HepG2 (cell line): Measurements from ENCODE around the gene AUP1. TPM values are rescaled to one million over a fixed set of nuclear protein-coding genes. Genes with fewer than 3 reads are reported as not detected.

ENCODE experiments used
- ARID2 ChIP-seq: sonication (generic); formaldehyde crosslinking; IDR thresholded peaks from 2 replicates; pipeline ENCODE4 v1.8.1; 2022; ENCODE audit warnings: mild to moderate bottlenecking, missing genetic modification reagents, borderline replicate concordance
- DMAP1 ChIP-seq: IDR thresholded peaks from 2 replicates; pipeline ENCODE4 v1.6.1; 2016
- HINFP ChIP-seq: sonication (generic); formaldehyde crosslinking; IDR thresholded peaks from 2 replicates; pipeline ENCODE4 v1.4.0; 2020; ENCODE audit warnings: low read depth, mild to moderate bottlenecking, missing genetic modification reagents
- KAT2B ChIP-seq: fragments of 150-350 bp; IDR thresholded peaks from 2 replicates; pipeline ENCODE4 v1.6.1; 2014; ENCODE audit warnings: low read depth, low read length, borderline replicate concordance
- KLF13 ChIP-seq: sonication (generic); formaldehyde crosslinking; IDR thresholded peaks from 2 replicates; pipeline ENCODE4 v1.4.0; 2020; ENCODE audit warnings: mild to moderate bottlenecking, missing genetic modification reagents
- NAIF1 ChIP-seq: sonication (generic); formaldehyde crosslinking; IDR thresholded peaks from 2 replicates; pipeline ENCODE4 v1.5.0; 2020; ENCODE audit warnings: mild to moderate bottlenecking, missing genetic modification reagents, borderline replicate concordance
- PBX3 ChIP-seq: sonication (generic); formaldehyde crosslinking; IDR thresholded peaks from 2 replicates; pipeline ENCODE4 v1.8.1; 2023; ENCODE audit warnings: missing genetic modification reagents, inconsistent platforms, borderline replicate concordance
- POLR2G ChIP-seq: fragments of 200-400 bp; formaldehyde crosslinking; IDR thresholded peaks from 2 replicates; pipeline ENCODE4 v1.6.1; 2018; ENCODE audit warnings: mild to moderate bottlenecking, low read depth, low read length, moderate library complexity
- SAP130 ChIP-seq: IDR thresholded peaks from 2 replicates; pipeline ENCODE4 v1.6.1; 2016; ENCODE audit warnings: low read depth
- SKI ChIP-seq: fragments of 450-650 bp; IDR thresholded peaks from one replicate; pipeline ENCODE4 v1.6.1; 2018; ENCODE audit warnings: mild to moderate bottlenecking; ENCODE audit not compliant: partially characterized antibody
- TBX2 ChIP-seq: sonication (generic); formaldehyde crosslinking; IDR thresholded peaks from 2 replicates; pipeline ENCODE4 v1.5.0; 2020; ENCODE audit warnings: missing genetic modification reagents, mild to moderate bottlenecking, borderline replicate concordance
- TBX3 ChIP-seq: fragments of 450-650 bp; IDR thresholded peaks from 2 replicates; pipeline ENCODE4 v1.6.1; 2017; ENCODE audit warnings: antibody characterized with exemption, mild to moderate bottlenecking, inconsistent platforms, borderline replicate concordance
- TFE3 ChIP-seq: IDR thresholded peaks from 2 replicates; pipeline ENCODE4 v1.6.1; 2016
- ZFP90 ChIP-seq: sonication (generic); formaldehyde crosslinking; IDR thresholded peaks from 2 replicates; pipeline ENCODE4 v1.8.0; 2022; ENCODE audit warnings: missing genetic modification reagents, mild to moderate bottlenecking, inconsistent platforms, borderline replicate concordance
- ZNF101 ChIP-seq: sonication (generic); formaldehyde crosslinking; IDR thresholded peaks from 2 replicates; pipeline ENCODE4 v1.4.0; 2020; ENCODE audit warnings: mild to moderate bottlenecking, low read depth, missing genetic modification reagents, borderline replicate concordance
- ZNF44 ChIP-seq: sonication (generic); formaldehyde crosslinking; IDR thresholded peaks from 2 replicates; pipeline ENCODE4 v1.5.1; 2020; ENCODE audit warnings: mild to moderate bottlenecking, missing genetic modification reagents
- ZNF441 ChIP-seq: sonication (generic); formaldehyde crosslinking; IDR thresholded peaks from 2 replicates; pipeline ENCODE4 v1.7.0; 2021; ENCODE audit warnings: missing genetic modification reagents, borderline replicate concordance
- ZNF562 ChIP-seq: sonication (generic); formaldehyde crosslinking; IDR thresholded peaks from 2 replicates; pipeline ENCODE4 v1.8.0; 2022; ENCODE audit warnings: missing genetic modification reagents, borderline replicate concordance
- ZNF564 ChIP-seq: sonication (generic); formaldehyde crosslinking; IDR thresholded peaks from 2 replicates; pipeline ENCODE4 v1.8.1; 2023; ENCODE audit warnings: mild to moderate bottlenecking, missing genetic modification reagents
- ZNF687 ChIP-seq: sonication (generic); formaldehyde crosslinking; IDR thresholded peaks from 2 replicates; pipeline ENCODE4 v1.5.1; 2020; ENCODE audit warnings: mild to moderate bottlenecking, missing genetic modification reagents, moderate library complexity
- ZNF772 ChIP-seq: sonication (generic); formaldehyde crosslinking; IDR thresholded peaks from 2 replicates; pipeline ENCODE4 v1.5.0; 2020; ENCODE audit warnings: mild to moderate bottlenecking, missing genetic modification reagents
- ZSCAN12 ChIP-seq: sonication (generic); formaldehyde crosslinking; IDR thresholded peaks from 2 replicates; pipeline ENCODE4 v1.9.0; 2021; ENCODE audit warnings: mild to moderate bottlenecking, missing genetic modification reagents
- polyA plus RNA-seq, 8 experiments: library from polyadenylated mRNA; depleted of rRNA in 3 of 8; stranded (reverse) in 7 of 8; unstranded in 1 of 8; fragments of >200 nt; fragmentation: Illumina TruSeq in 4 of 8; extraction: Trizol in 4 of 8; gene quantifications; 2 replicates each; pipeline versions ENCODE4 v1.2.1 to v1.2.3, GENCODE V29; 2011 to 2016; ENCODE audit warnings: low read depth in 4 of 8, missing spikeins in 1 of 8, mixed read lengths in 1 of 8; ENCODE audit not compliant: insufficient read depth in 1 of 8
- total RNA-seq, 5 experiments: library from RNA; depleted of rRNA; stranded (reverse); fragments of >200 nt; fragmentation: Illumina TruSeq; extraction: Trizol; gene quantifications; 2 replicates each; pipeline ENCODE4 v1.2.3, GENCODE V29; 2016; ENCODE audit warnings: low read depth in 1 of 5

The AUP1 gene
- total and polyA plus RNA-seq, 2 of the 13 experiments (the other 11 are each of a cell fraction or from before 2014, with no cell fraction given): 174 to 267 TPM

- TF ChIP-seq HINFP (CRISPR knock-in tag) (no peak), DMAP1 (no peak), ZFP90 (CRISPR knock-in tag) (no peak), ZNF562 (CRISPR knock-in tag) (no peak), ZNF772 (no peak), ARID2 (CRISPR knock-in tag) (no peak), ZNF441 (CRISPR knock-in tag) (no peak), TFE3 (CRISPR knock-in tag) (no peak), ZNF564 (no peak), SKI (no peak), ZNF101 (no peak), KAT2B (no peak), ZNF687 (0 out of 2 replicates have a peak, but pooled peaks have one; percentile 64), ZSCAN12 (no peak), NAIF1 (CRISPR knock-in tag) (no peak), TBX2 (CRISPR knock-in tag) (no peak), POLR2G (0 out of 2 replicates have a peak, but pooled peaks have one; percentile 24), SAP130 (CRISPR knock-in tag) (0 out of 2 replicates have a peak, but pooled peaks have one; percentile 9), KLF13 (no peak), PBX3 (no peak), ZNF44 (CRISPR knock-in tag) (no peak), TBX3 (no peak)
Observed at GRCh38 chr2:74498500-74499266, 30.8 kb downstream of the AUP1 start (continued).
